OCI-LY1 (cell line): ENCODE data around the gene SNAI1.

Experiments used
- EZH2 ChIP-seq: fragments of 200-600 bp; sonication (generic), shearing (Covaris generic); IDR thresholded peaks from 2 replicates; pipeline ENCODE4 v1.8.0; 2017; ENCODE audit warnings: borderline replicate concordance, mixed run types, mild to moderate bottlenecking, antibody characterized with exemption, low read length, moderate library complexity, mixed read lengths
- TF ChIP-seq, protein P1 (sequence below): fragments of 200-600 bp; sonication (generic), shearing (Covaris generic); IDR thresholded peaks from 2 replicates; pipeline ENCODE4 v1.5.1; 2017; ENCODE audit warnings: mild to moderate bottlenecking, antibody characterized with exemption, low read length, moderate library complexity, mixed read lengths

DNA sequence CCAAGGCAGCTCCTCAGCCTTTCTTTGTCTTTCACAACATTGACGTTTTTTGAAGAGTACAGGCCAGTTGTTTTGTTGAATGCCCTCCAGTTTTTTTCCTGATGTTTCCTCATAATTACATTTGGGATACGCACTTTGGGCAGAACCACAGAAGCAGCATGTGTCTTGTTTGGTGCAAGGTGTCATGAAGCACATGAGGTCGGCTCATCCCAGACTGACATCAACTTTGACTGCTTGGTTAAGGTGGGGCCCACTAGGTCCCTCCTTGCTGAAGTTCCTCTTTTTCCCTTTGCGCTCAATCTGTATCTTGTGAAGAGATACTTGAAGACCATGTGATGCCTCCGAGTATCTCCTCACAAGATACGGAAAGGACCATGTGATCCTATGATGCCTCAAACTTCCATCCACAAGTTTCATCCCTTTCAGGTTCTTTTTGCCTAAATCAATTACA lies 10.5 kb downstream of the SNAI1 start:
- TF ChIP-seq, protein P1, sequence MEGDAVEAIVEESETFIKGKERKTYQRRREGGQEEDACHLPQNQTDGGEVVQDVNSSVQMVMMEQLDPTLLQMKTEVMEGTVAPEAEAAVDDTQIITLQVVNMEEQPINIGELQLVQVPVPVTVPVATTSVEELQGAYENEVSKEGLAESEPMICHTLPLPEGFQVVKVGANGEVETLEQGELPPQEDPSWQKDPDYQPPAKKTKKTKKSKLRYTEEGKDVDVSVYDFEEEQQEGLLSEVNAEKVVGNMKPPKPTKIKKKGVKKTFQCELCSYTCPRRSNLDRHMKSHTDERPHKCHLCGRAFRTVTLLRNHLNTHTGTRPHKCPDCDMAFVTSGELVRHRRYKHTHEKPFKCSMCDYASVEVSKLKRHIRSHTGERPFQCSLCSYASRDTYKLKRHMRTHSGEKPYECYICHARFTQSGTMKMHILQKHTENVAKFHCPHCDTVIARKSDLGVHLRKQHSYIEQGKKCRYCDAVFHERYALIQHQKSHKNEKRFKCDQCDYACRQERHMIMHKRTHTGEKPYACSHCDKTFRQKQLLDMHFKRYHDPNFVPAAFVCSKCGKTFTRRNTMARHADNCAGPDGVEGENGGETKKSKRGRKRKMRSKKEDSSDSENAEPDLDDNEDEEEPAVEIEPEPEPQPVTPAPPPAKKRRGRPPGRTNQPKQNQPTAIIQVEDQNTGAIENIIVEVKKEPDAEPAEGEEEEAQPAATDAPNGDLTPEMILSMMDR, result no peak
- TF ChIP-seq EZH2, result no peak
